Panc1 (cell line): ENCODE data around the gene EML6. TPM values are rescaled to one million over a fixed set of nuclear protein-coding genes. Genes with fewer than 3 reads are reported as not detected.

Source experiments
- ATAC-seq: fragments of 200-7000 bp; cut with Tn5 transposase; 2 replicates; pipeline ENCODE4 v1.9.1; 2020; ENCODE audit warnings: mild to moderate bottlenecking, moderate library complexity
- BruUV-seq: library from RNA; stranded (reverse); fragments of 400-500 nt; replicated peaks from 2 replicates; lab custom pipeline; 2021; lab: Mats Ljungman, UMichigan
- CTCF ChIA-PET: fragments of 300-600 bp; sonication (Branson Sonifier 250); formaldehyde crosslinking; loops from one replicate; lab custom pipeline; 2022; ENCODE audit warnings: antibody characterized with exemption; lab: Charles Lee
- POLR2A ChIA-PET: fragments of 300-600 bp; sonication (Branson Sonifier 250); formaldehyde crosslinking; loops from one replicate; lab custom pipeline; 2022; ENCODE audit warnings: antibody characterized with exemption; lab: Charles Lee
- DNase-seq: peaks from one replicate; pipeline ENCODE4 v3.0.0-alpha.2; 2010; ENCODE audit warnings: low read depth, low spot score
- H3K27ac ChIP-seq: 2 replicates; pipeline ENCODE4 v1.5.1; 2011; ENCODE audit warnings: mild to moderate bottlenecking, low read length, inconsistent platforms
- H3K27me3 ChIP-seq: fragments of 200-500 bp; sonication (Bioruptor generic); 2 replicates; pipeline ENCODE4 v1.6.0; 2014; ENCODE audit warnings: low read length, inconsistent platforms; ENCODE audit not compliant: control insufficient read depth, insufficient read depth
- H3K36me3 ChIP-seq: fragments of 200-500 bp; sonication (Bioruptor generic); 2 replicates; pipeline ENCODE4 v1.5.1; 2014; ENCODE audit warnings: inconsistent platforms, mild to moderate bottlenecking, low read length, moderate library complexity; ENCODE audit not compliant: control insufficient read depth, insufficient read depth
- H3K4me1 ChIP-seq: 2 replicates; pipeline ENCODE4 v1.5.1; 2011; ENCODE audit warnings: inconsistent platforms, mild to moderate bottlenecking, low read length, moderate library complexity; ENCODE audit not compliant: control insufficient read depth, insufficient read depth
- H3K4me3 ChIP-seq, 2 experiments: 2 replicates each; pipeline ENCODE4 v1.5.1; 2011 to 2012; ENCODE audit warnings: low read depth in 2 of 2, low read length in 2 of 2, mild to moderate bottlenecking in 2 of 2, inconsistent platforms in 1 of 2, moderate library complexity in 1 of 2
- H3K9me3 ChIP-seq: fragments of 200-500 bp; sonication (Bioruptor generic); 2 replicates; pipeline ENCODE4 v1.5.1; 2014; ENCODE audit warnings: low read depth, mild to moderate bottlenecking, inconsistent platforms, low read length, moderate library complexity; ENCODE audit not compliant: control insufficient read depth, insufficient read depth
- POLR2AphosphoS5 ChIP-seq: IDR thresholded peaks from 2 replicates; pipeline ENCODE4 v1.6.1; 2012; ENCODE audit warnings: mild to moderate bottlenecking, low read depth, low read length, moderate library complexity
- SIN3A ChIP-seq: IDR thresholded peaks from 2 replicates; pipeline ENCODE4 v1.6.1; 2012; ENCODE audit warnings: low read depth, mild to moderate bottlenecking, low read length, moderate library complexity, borderline replicate concordance; ENCODE audit not compliant: insufficient read depth
- TCF7L2 ChIP-seq: IDR thresholded peaks from 2 replicates; pipeline ENCODE4 v1.6.1; 2011; ENCODE audit warnings: mild to moderate bottlenecking, low read depth, low read length, inconsistent platforms
- in situ Hi-C: cut with HindIII; loops from 2 replicates; pipeline ENCODE4 v1.10.0; 2016; ENCODE audit warnings: low sequenced_read_pairs, low pct_unique_long_range_greater_than_20kb
- intact Hi-C: fragments of 100-400 bp; cut with micrococcal nuclease; formaldehyde crosslinking; loops from one replicate; pipeline ENCODE4 v1.10.0; 2022; ENCODE audit not compliant: unreplicated experiment
- total RNA-seq: library from RNA; stranded (reverse); gene quantifications from one replicate; pipeline ENCODE4 v1.2.1, GENCODE V29; 2021; ENCODE audit not compliant: unreplicated experiment
- TF ChIP-seq, protein P1 (sequence below), 2 experiments: IDR thresholded peaks; 2 replicates each; pipeline ENCODE4 v1.6.1; 2011 to 2012; ENCODE audit warnings: low read depth in 2 of 2, control low read depth in 1 of 2, low read length in 1 of 2, mild to moderate bottlenecking in 1 of 2, moderate library complexity in 1 of 2; ENCODE audit not compliant: insufficient read depth in 1 of 2
- TF ChIP-seq, protein P2 (sequence below): fragments of 450-650 bp; IDR thresholded peaks from 2 replicates; pipeline ENCODE4 v1.5.1; 2017; ENCODE audit warnings: mild to moderate bottlenecking

Gene EML6
- total RNA-seq, 1 experiment from 2014 or later = 6.3 TPM

- no peaks in the 10 kb centered on the region for H3K27me3 ChIP-seq
- no peak for DNase-seq
- no peaks in the 10 kb centered on the region for H3K36me3 ChIP-seq
- no TSS peak for BruUV-seq
- TF ChIP-seq, protein P1, sequence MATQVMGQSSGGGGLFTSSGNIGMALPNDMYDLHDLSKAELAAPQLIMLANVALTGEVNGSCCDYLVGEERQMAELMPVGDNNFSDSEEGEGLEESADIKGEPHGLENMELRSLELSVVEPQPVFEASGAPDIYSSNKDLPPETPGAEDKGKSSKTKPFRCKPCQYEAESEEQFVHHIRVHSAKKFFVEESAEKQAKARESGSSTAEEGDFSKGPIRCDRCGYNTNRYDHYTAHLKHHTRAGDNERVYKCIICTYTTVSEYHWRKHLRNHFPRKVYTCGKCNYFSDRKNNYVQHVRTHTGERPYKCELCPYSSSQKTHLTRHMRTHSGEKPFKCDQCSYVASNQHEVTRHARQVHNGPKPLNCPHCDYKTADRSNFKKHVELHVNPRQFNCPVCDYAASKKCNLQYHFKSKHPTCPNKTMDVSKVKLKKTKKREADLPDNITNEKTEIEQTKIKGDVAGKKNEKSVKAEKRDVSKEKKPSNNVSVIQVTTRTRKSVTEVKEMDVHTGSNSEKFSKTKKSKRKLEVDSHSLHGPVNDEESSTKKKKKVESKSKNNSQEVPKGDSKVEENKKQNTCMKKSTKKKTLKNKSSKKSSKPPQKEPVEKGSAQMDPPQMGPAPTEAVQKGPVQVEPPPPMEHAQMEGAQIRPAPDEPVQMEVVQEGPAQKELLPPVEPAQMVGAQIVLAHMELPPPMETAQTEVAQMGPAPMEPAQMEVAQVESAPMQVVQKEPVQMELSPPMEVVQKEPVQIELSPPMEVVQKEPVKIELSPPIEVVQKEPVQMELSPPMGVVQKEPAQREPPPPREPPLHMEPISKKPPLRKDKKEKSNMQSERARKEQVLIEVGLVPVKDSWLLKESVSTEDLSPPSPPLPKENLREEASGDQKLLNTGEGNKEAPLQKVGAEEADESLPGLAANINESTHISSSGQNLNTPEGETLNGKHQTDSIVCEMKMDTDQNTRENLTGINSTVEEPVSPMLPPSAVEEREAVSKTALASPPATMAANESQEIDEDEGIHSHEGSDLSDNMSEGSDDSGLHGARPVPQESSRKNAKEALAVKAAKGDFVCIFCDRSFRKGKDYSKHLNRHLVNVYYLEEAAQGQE (IDR thresholded peaks at IDR 0.05; ENCODE audit: insufficient read depth in 1 of 2, low read depth in 2 of 2, low read length in 1 of 2) = no peak
- TF ChIP-seq, protein P2, sequence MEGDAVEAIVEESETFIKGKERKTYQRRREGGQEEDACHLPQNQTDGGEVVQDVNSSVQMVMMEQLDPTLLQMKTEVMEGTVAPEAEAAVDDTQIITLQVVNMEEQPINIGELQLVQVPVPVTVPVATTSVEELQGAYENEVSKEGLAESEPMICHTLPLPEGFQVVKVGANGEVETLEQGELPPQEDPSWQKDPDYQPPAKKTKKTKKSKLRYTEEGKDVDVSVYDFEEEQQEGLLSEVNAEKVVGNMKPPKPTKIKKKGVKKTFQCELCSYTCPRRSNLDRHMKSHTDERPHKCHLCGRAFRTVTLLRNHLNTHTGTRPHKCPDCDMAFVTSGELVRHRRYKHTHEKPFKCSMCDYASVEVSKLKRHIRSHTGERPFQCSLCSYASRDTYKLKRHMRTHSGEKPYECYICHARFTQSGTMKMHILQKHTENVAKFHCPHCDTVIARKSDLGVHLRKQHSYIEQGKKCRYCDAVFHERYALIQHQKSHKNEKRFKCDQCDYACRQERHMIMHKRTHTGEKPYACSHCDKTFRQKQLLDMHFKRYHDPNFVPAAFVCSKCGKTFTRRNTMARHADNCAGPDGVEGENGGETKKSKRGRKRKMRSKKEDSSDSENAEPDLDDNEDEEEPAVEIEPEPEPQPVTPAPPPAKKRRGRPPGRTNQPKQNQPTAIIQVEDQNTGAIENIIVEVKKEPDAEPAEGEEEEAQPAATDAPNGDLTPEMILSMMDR = no peak
- no peak for TF ChIP-seq TCF7L2
- no peak for TF ChIP-seq SIN3A
- no peak for TF ChIP-seq POLR2AphosphoS5
- no peak overlapping the region for H3K27ac ChIP-seq
- H3K4me1 ChIP-seq = no peaks in the 10 kb centered on the region
- in situ Hi-C loops (no loop called here), intact Hi-C loops (loop anchor here (5.0 kb wide), 1 partner anchor 594 kb away; no protein-coding TSS in a partner anchor)
- CTCF ChIA-PET = no interaction called here
- H3K9me3 ChIP-seq = no peaks in the 10 kb centered on the region
- H3K4me3 ChIP-seq = no peak overlapping the region
- POLR2A ChIA-PET = no interaction called here
- no peak for ATAC-seq
Observed at GRCh38 chr2:54701029-54701428, 22.4 kb upstream of the EML6 start.

DNA sequence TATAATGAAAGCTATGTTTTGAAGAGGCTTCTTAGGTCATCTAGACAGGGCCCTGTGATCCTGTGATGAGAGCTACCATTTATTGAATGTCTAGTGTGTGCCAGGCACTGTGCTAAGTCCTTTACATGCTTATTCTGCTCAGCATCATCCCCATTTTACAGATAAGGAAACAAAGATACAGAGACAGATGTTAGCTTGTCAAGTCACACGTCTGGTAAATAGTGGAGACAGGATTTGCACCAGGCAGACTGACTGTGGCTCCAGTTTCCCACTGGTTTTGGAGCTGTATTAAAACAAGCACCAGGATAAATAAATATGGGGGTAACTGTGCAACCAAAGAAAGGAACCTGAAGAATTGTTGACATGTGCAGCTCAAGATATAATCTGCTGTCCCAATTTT lies 19.2 kb upstream of the EML6 start:
- intact Hi-C loops = loop anchor here (2.0 to 5.0 kb wide), 2 partner anchors 183 to 597 kb away; no protein-coding TSS in a partner anchor
- no peaks in the 10 kb centered on the region for H3K27me3 ChIP-seq
- TF ChIP-seq SIN3A (no peak), POLR2AphosphoS5 (no peak), TCF7L2 (no peak)
- TF ChIP-seq, protein P2 = no peak
- TF ChIP-seq, protein P1 (IDR thresholded peaks at IDR 0.05; ENCODE audit: insufficient read depth in 1 of 2, low read depth in 2 of 2, low read length in 1 of 2) = no peak
- H3K9me3 ChIP-seq = no peaks in the 10 kb centered on the region
- DNase-seq (no peak), ATAC-seq (no peak)
- H3K27ac ChIP-seq = no peak overlapping the region
- ChIA-PET POLR2A (no interaction called here), CTCF (interaction anchor here (0.6 to 2.3 kb wide), 8 partner anchors 9 to 597 kb away, joined by 3 to 19 read pairs (median 4); no protein-coding TSS in a partner anchor)
- H3K36me3 ChIP-seq = no peaks in the 10 kb centered on the region
- in situ Hi-C loops = no loop called here
- H3K4me3 ChIP-seq = no peak overlapping the region
- H3K4me1 ChIP-seq = peaks cover 3% of the 10 kb centered on the region; the same call in 1 of the 2 replicates
- no TSS peak for BruUV-seq
